ENCODE measurements around the gene CNTLN. TPM values are rescaled to one million over a fixed set of nuclear protein-coding genes. Genes with fewer than 3 reads are reported as not detected.

Gene CNTLN
- total and polyA plus RNA-seq, 2 experiments from 2014 or later: 17.7 to 21.8 TPM

DNA sequence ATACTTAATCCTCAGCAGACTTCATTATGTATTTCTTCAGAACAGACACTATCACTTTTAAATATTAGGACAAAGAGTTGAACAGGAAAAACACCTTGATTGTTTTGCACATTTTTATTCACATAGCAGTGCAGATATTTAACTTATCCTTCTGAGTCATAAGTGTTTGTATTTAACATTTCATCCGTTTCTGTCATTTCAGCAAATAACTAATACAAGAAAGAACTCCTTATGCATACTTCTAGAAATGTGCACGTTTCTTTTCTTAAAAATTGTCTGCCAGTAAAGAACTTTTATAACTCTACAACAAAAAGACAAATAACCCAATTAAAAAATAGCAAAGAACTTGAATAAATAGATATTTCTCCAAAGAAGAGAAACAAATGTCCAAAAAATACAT lies 3.3 kb upstream of the CNTLN start:
- no peak overlapping the region for H2AFZ ChIP-seq
- H3K4me3 ChIP-seq: no peak overlapping the region
- H3K36me3 Mint-ChIP-seq (ENCODE audit: low read depth): peaks cover 1% of the 10 kb centered on the region
- TF ChIP-seq ZNF462 (CRISPR knock-in tag; IDR thresholded peaks at IDR 0.05) (no peak), STAT1 (IDR thresholded peaks at IDR 0.05; ENCODE audit: unreplicated experiment) (no peak), CREB1 (CRISPR knock-in tag; IDR thresholded peaks at IDR 0.05; ENCODE audit: low read depth) (no peak), EZH2phosphoT487 (IDR thresholded peaks at IDR 0.05; ENCODE audit: unreplicated experiment) (no peak), ZNF331 (CRISPR knock-in tag; IDR thresholded peaks at IDR 0.05; ENCODE audit: low read depth) (no peak), EZH2 (IDR thresholded peaks at IDR 0.05; ENCODE audit: low read depth, unreplicated experiment) (no peak), POLR2AphosphoS5 (IDR thresholded peaks at IDR 0.05; ENCODE audit: low read depth) (no peak)
- no peaks in the 10 kb centered on the region for H3F3A ChIP-seq (replicated peaks; ENCODE audit: low read depth)
- DNase-seq (ENCODE audit: low spot score): no peak
- H3K27ac ChIP-seq (ENCODE audit: low read depth): no peak overlapping the region
- H3K27me3 ChIP-seq (ENCODE audit: insufficient read depth): peaks cover 12% of the 10 kb centered on the region
- H4K20me1 ChIP-seq (replicated peaks; ENCODE audit: insufficient read depth): no peaks in the 10 kb centered on the region
- no peaks in the 10 kb centered on the region for H3K9me3 Mint-ChIP-seq
- H3K27me3 Mint-ChIP-seq (ENCODE audit: insufficient read depth, low read depth, poor library complexity): peaks cover 20% of the 10 kb centered on the region
- H3K79me2 ChIP-seq (replicated peaks; ENCODE audit: insufficient read depth): peaks cover 6% of the 10 kb centered on the region; the same call in 1 of the 2 replicates
- H3K9me2 ChIP-seq (ENCODE audit: insufficient read depth): 0 out of 2 replicates have a peak, but pooled peaks cover 2% of the 10 kb centered on the region
- no peak overlapping the region for H3K4me3 Mint-ChIP-seq
- H3K36me3 ChIP-seq (ENCODE audit: insufficient read depth): no peaks in the 10 kb centered on the region
- H3K27ac Mint-ChIP-seq: no peak overlapping the region
- peaks cover 12% of the 10 kb centered on the region for H3K4me1 Mint-ChIP-seq
- H3K4me1 ChIP-seq (ENCODE audit: insufficient read depth): 0 out of 2 replicates have a peak, but pooled peaks cover 6% of the 10 kb centered on the region
- H3K4me2 ChIP-seq: no peak overlapping the region
- ATAC-seq: no peak
